Retinal pigment epithelial cell (primary cell): ENCODE measurements around the gene PARVA.

ENCODE experiments used
- DNase-seq: peaks from one replicate; pipeline ENCODE4 v3.0.0-alpha.2; 2010; ENCODE audit warnings: low read depth
- H3K4me3 ChIP-seq: 2 replicates; pipeline ENCODE4 v1.5.1; 2011; ENCODE audit warnings: mild to moderate bottlenecking, low read length, control low read depth, moderate library complexity
- TF ChIP-seq, protein P1 (sequence below): conservative IDR thresholded peaks from 2 replicates; pipeline ENCODE4 v1.5.1; 2011; ENCODE audit warnings: low read depth, low read length, control low read depth, inconsistent platforms

Gene PARVA

DNA sequence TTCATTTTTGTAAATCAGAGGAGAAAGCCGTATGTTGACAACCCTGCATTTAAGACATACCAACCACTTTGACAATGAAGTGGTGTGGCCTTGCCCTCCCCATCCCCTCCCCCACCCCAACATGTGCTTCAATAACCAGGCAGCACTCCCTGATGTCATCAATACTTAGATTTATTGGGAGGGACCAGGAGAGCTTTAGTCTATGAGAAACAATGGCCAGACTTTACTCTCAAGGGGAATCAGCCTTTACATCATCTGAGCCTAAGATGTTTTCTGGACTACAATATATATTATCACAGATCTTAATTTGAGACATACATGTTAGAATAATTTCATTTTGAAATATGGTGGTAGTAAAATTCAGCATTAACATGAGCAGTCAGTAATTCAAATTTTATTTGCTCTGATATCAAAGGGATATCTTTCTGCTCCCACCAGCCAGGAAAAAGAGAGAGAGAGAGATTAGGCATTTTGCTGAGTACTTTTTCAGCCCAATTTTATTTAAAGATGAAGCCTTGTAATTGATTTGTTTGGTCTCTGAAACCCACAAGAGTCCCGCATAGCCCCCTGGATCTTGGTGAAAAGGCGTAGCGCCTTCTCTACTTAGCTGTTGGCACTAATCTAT lies 38.1 kb downstream of the PARVA start:
- DNase-seq: no peak
- TF ChIP-seq, protein P1, sequence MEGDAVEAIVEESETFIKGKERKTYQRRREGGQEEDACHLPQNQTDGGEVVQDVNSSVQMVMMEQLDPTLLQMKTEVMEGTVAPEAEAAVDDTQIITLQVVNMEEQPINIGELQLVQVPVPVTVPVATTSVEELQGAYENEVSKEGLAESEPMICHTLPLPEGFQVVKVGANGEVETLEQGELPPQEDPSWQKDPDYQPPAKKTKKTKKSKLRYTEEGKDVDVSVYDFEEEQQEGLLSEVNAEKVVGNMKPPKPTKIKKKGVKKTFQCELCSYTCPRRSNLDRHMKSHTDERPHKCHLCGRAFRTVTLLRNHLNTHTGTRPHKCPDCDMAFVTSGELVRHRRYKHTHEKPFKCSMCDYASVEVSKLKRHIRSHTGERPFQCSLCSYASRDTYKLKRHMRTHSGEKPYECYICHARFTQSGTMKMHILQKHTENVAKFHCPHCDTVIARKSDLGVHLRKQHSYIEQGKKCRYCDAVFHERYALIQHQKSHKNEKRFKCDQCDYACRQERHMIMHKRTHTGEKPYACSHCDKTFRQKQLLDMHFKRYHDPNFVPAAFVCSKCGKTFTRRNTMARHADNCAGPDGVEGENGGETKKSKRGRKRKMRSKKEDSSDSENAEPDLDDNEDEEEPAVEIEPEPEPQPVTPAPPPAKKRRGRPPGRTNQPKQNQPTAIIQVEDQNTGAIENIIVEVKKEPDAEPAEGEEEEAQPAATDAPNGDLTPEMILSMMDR: no peak
- no peak overlapping the region for H3K4me3 ChIP-seq

DNA sequence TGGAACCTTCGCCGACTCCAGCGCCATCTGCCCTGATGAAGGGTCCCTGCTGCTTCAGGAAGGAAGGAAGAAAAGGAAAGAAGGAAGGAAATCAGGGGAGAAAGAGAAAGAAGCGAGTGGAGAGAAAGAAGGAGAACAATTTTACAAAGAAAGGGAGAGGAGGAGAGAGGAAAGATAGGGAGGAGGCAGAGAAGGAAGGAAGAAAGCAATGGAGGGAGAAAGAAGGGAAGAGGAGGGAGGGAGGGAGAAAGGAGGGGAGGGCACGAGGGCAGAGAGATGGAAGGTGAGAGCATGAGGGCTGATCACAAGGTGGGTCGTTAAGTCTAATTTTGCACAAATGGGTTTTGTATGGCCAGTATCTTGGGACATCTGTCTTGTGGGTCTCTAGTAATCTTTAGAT lies 39.2 kb downstream of the PARVA start:
- no peak overlapping the region for H3K4me3 ChIP-seq
- no peak for DNase-seq
- TF ChIP-seq, protein P1: no peak

DNA sequence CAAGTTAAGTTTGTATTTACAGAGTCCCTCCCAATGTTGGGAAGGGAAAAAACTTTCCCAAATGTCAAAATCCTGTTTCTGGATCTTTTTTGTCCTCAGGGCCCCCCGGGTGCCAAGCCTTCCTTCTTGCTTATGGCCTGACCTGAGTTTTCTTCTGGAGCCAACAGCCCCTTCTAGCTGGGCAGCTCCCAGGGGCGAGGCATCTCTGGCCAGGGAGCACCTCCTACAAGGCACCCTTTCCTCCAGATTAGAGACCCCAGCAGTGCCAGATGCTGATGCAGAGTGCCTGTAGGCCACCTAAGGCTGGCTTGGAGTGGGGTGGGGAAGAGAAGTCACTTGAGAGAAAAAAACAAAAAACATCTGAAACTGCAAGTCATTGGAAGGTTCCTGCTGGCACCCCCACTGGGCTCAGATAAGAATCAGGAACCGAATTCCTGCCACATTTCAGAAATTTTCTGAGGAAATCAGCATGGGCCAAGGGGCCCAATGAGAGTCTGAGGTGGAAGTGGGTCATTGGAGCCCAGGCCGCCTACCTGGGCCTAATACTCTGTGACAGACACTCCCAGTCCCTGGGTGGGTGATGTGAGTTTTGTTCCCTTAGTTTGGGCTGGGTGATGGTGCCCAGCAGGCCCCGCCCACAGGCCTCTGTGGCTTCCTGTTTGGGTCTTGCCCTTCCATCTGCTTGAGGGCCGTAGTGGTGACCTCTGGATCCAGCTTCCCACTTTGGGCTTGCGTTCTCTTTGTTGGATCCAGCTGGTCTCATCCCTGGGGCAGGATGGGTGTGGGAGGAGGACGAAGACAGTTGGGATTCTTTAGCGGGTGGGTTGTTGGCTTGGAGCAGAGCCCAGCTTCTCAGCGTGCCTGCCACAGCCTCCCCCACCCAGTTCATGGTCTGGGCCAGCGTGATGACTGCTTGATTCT lies 40.6 kb downstream of the PARVA start:
- H3K4me3 ChIP-seq: no peak overlapping the region
- DNase-seq: no peak
- TF ChIP-seq, protein P1: no peak

DNA sequence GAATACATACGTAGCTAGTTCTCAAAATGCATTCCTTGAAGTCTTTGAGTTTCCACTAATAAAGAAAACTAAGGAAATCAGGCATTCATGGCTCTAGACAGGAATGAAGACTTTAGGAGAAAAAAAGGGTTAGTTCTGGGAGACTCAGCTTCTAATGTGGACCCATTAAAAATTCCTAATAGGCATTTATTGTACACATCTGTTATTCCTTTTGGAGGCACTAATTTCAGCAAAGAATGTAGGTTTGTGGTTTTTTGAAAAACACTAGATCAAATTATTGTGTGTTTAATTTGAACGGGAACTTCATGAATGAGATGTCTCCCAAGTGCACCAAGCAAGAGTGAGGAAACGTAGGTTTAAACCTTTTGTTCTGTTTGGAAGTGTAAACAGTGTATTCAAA lies 42.7 kb downstream of the PARVA start:
- no peak overlapping the region for H3K4me3 ChIP-seq
- TF ChIP-seq, protein P1: no peak
- DNase-seq: no peak

DNA sequence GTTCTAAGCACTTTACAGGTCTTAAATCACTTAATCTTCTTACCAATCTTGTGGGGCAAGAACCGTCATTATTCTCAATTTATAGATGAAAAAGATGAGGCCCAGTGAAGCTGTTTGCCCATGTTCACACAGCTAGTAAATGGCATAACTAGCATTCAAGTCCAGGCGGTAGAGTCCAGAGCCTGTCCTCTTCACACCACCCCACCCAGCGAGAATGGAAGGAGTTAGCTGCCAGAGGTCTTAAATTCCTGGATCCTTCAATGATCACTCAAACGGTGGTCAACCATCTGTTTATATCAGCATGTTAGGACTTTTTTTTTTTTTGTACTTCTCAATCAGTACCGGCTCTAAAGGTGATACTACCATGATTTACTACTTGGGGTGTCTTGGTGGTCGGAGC lies 43.3 kb downstream of the PARVA start:
- DNase-seq: no peak
- TF ChIP-seq, protein P1: no peak
- H3K4me3 ChIP-seq: no peak overlapping the region

DNA sequence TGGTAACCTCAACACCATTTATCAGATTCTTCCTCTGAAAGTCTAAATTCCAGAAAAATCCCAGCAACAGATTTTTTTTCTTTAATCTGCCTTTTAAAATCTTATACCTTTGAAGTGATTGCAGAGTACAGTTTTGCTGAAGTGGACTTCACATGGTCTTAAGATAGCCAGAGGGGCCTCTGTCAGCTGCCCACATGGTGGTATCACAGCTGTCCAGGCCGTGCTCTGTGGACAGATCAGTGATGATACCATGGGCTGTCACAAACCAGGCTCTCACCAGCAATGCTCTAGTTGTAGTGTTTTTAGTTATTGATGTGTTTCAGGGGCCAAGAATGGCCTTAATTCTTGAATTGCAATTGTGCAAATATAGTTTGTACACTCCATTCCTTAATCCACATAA lies 44.0 kb downstream of the PARVA start:
- no peak for DNase-seq
- TF ChIP-seq, protein P1: no peak
- no peak overlapping the region for H3K4me3 ChIP-seq

DNA sequence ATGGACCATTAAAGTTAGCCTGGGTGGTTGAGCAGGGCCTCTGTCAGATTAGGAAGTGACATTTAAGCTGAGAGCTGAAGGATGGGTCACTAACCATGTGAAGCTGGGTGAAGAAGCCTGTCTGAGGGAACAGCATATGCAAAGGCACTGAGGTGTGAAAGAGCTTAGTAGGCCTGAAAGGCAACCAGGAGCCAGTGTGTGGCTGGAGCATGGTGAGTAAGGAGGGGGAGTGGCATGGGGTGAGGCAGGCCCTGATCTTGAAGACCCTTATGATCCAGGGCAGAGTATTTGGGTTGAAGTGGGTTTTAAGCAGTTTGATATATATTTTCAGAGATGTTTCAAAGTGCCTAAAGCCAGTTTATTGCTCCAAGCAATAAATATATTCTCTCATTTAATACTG lies 48.8 kb downstream of the PARVA start:
- H3K4me3 ChIP-seq: no peak overlapping the region
- TF ChIP-seq, protein P1: no peak

More for the DNA sequence above, 48.8 kb downstream of the PARVA start:
- no peak for DNase-seq
